Central memory CD8-positive, alpha-beta T cell (primary cell): ENCODE results near the gene DNAJB8.
A peak's percentile ranks its signal among the peaks of the same experiment; 100 is the strongest.

Source experiments
- ATAC-seq: fragments of 150-1000 bp; cut with Tn5 transposase; replicated peaks from 2 replicates; pipeline ENCODE4 v1.10.0; 2022; ENCODE audit warnings: mild to moderate bottlenecking, moderate FRiP score, moderate number of reproducible peaks; ENCODE audit not compliant: poor library complexity, severe bottlenecking; ENCODE audit errors: extremely low read depth
- DNase-seq, 2 donors: peaks; one replicate each; pipeline ENCODE4 v3.0.0; 2021; ENCODE audit warnings: low spot score in 2 of 2
- H3K27ac Mint-ChIP-seq: one replicate; pipeline ENCODE4 v1.8.0; 2022; ENCODE audit warnings: low read depth, mild to moderate bottlenecking, moderate library complexity, mixed read lengths
- H3K27me3 Mint-ChIP-seq: one replicate; pipeline ENCODE4 v1.8.0; 2022; ENCODE audit warnings: mixed read lengths
- H3K36me3 Mint-ChIP-seq: one replicate; pipeline ENCODE4 v1.8.0; 2022; ENCODE audit warnings: mild to moderate bottlenecking, moderate library complexity, mixed read lengths; ENCODE audit not compliant: insufficient read depth
- H3K4me1 Mint-ChIP-seq: one replicate; pipeline ENCODE4 v1.8.0; 2022; ENCODE audit warnings: mixed read lengths
- H3K4me3 Mint-ChIP-seq: one replicate; pipeline ENCODE4 v1.8.0; 2022; ENCODE audit warnings: mild to moderate bottlenecking, moderate library complexity, mixed read lengths
- H3K9me3 Mint-ChIP-seq: one replicate; pipeline ENCODE4 v1.8.0; 2022; ENCODE audit warnings: mixed read lengths

The DNAJB8 gene

GRCh38 chr3:128466840-128467541 is at the start of gene DNAJB8:
Gene DNAJB8, minus strand, starts transcription at chr3:128466890. Its CDS starts 3,645 bp downstream, at chr3:128463245.
- peak in 1 of 2 donors; percentile 30 for DNase-seq

GRCh38 chr3:128515967-128516366 is 49.3 kb upstream of the DNAJB8 start:
- no peak overlapping the region for H3K27ac Mint-ChIP-seq
- H3K27me3 Mint-ChIP-seq = peaks cover 67% of the 10 kb centered on the region

More at GRCh38 chr3:128466840-128467541, at the start of gene DNAJB8:
- Mint-ChIP-seq H3K9me3 (no peaks in the 10 kb centered on the region), H3K4me1 (peaks cover 8% of the 10 kb centered on the region), H3K27me3 (peaks cover 31% of the 10 kb centered on the region), H3K36me3 (peaks cover 1% of the 10 kb centered on the region), H3K4me3 (no peak within 1 kb of the TSS), H3K27ac (peak within 1 kb of the TSS; percentile 4)
- ATAC-seq = peak; percentile 75

GRCh38 chr3:128508852-128509251 is 42.2 kb upstream of the DNAJB8 start:
- ATAC-seq (no peak), DNase-seq (no peak)
- Mint-ChIP-seq H3K27ac (no peak overlapping the region), H3K27me3 (peaks cover 65% of the 10 kb centered on the region), H3K36me3 (no peaks in the 10 kb centered on the region), H3K9me3 (no peaks in the 10 kb centered on the region), H3K4me3 (no peak overlapping the region), H3K4me1 (no peaks in the 10 kb centered on the region)

More at GRCh38 chr3:128515967-128516366, 49.3 kb upstream of the DNAJB8 start:
- DNase-seq = no peak
- Mint-ChIP-seq H3K4me3 (no peak overlapping the region), H3K36me3 (no peaks in the 10 kb centered on the region), H3K9me3 (no peaks in the 10 kb centered on the region), H3K4me1 (no peaks in the 10 kb centered on the region)
- ATAC-seq = no peak

GRCh38 chr3:128506754-128507153 is 40.1 kb upstream of the DNAJB8 start:
- Mint-ChIP-seq H3K36me3 (no peaks in the 10 kb centered on the region), H3K27ac (no peak overlapping the region), H3K27me3 (peaks cover 76% of the 10 kb centered on the region), H3K4me3 (no peak overlapping the region), H3K9me3 (no peaks in the 10 kb centered on the region), H3K4me1 (no peaks in the 10 kb centered on the region)
- DNase-seq (no peak), ATAC-seq (no peak)

- no peak for DNase-seq
- no peak overlapping the region for H3K27ac Mint-ChIP-seq
- no peaks in the 10 kb centered on the region for H3K9me3 Mint-ChIP-seq
- no peaks in the 10 kb centered on the region for H3K4me1 Mint-ChIP-seq
- no peak for ATAC-seq
- H3K36me3 Mint-ChIP-seq = peaks cover 2% of the 10 kb centered on the region
- peaks cover 86% of the 10 kb centered on the region for H3K27me3 Mint-ChIP-seq
- H3K4me3 Mint-ChIP-seq = no peak overlapping the region
Measured at GRCh38 chr3:128505771-128506170, 39.1 kb upstream of the DNAJB8 start.

GRCh38 chr3:128504963-128505730 is 38.5 kb upstream of the DNAJB8 start:
- Mint-ChIP-seq H3K4me3 (no peak overlapping the region), H3K27ac (no peak overlapping the region), H3K36me3 (peaks cover 2% of the 10 kb centered on the region), H3K4me1 (no peaks in the 10 kb centered on the region), H3K27me3 (peaks cover 87% of the 10 kb centered on the region), H3K9me3 (no peaks in the 10 kb centered on the region)
- ATAC-seq (no peak), DNase-seq (no peak)

- H3K4me1 Mint-ChIP-seq = no peaks in the 10 kb centered on the region
- DNase-seq (no peak), ATAC-seq (no peak)
- no peaks in the 10 kb centered on the region for H3K9me3 Mint-ChIP-seq
- peaks cover 2% of the 10 kb centered on the region for H3K36me3 Mint-ChIP-seq
- peaks cover 87% of the 10 kb centered on the region for H3K27me3 Mint-ChIP-seq
- no peak overlapping the region for H3K4me3 Mint-ChIP-seq
- H3K27ac Mint-ChIP-seq = no peak overlapping the region
Measured at GRCh38 chr3:128504533-128504915, 37.8 kb upstream of the DNAJB8 start.

GRCh38 chr3:128503751-128504532 is 37.3 kb upstream of the DNAJB8 start:
- H3K27me3 Mint-ChIP-seq = peaks cover 85% of the 10 kb centered on the region
- no peak overlapping the region for H3K4me3 Mint-ChIP-seq
- no peaks in the 10 kb centered on the region for H3K9me3 Mint-ChIP-seq
- ATAC-seq (no peak), DNase-seq (no peak)
- H3K36me3 Mint-ChIP-seq = peaks cover 2% of the 10 kb centered on the region
- H3K4me1 Mint-ChIP-seq = no peaks in the 10 kb centered on the region
- H3K27ac Mint-ChIP-seq = no peak overlapping the region

- Mint-ChIP-seq H3K27me3 (peaks cover 85% of the 10 kb centered on the region), H3K36me3 (peaks cover 2% of the 10 kb centered on the region), H3K4me1 (no peaks in the 10 kb centered on the region), H3K4me3 (no peak overlapping the region), H3K9me3 (no peaks in the 10 kb centered on the region), H3K27ac (no peak overlapping the region)
- ATAC-seq = no peak
- no peak for DNase-seq
Measured at GRCh38 chr3:128503164-128503651, 36.5 kb upstream of the DNAJB8 start.

- Mint-ChIP-seq H3K4me3 (no peak overlapping the region), H3K36me3 (peaks cover 2% of the 10 kb centered on the region), H3K27me3 (peaks cover 83% of the 10 kb centered on the region), H3K9me3 (no peaks in the 10 kb centered on the region), H3K27ac (no peak overlapping the region), H3K4me1 (no peaks in the 10 kb centered on the region)
- DNase-seq (no peak), ATAC-seq (no peak)
Measured at GRCh38 chr3:128502712-128503111, 36.0 kb upstream of the DNAJB8 start.

GRCh38 chr3:128501431-128501830 is 34.7 kb upstream of the DNAJB8 start:
- H3K36me3 Mint-ChIP-seq = peaks cover 6% of the 10 kb centered on the region
- peaks cover 81% of the 10 kb centered on the region for H3K27me3 Mint-ChIP-seq
- no peaks in the 10 kb centered on the region for H3K4me1 Mint-ChIP-seq
- no peak for DNase-seq
- H3K4me3 Mint-ChIP-seq = no peak overlapping the region
- no peaks in the 10 kb centered on the region for H3K9me3 Mint-ChIP-seq
- no peak for ATAC-seq
- no peak overlapping the region for H3K27ac Mint-ChIP-seq

GRCh38 chr3:128500556-128500955 is 33.9 kb upstream of the DNAJB8 start:
- ATAC-seq (no peak), DNase-seq (no peak)
- Mint-ChIP-seq H3K27me3 (peaks cover 89% of the 10 kb centered on the region), H3K9me3 (no peaks in the 10 kb centered on the region), H3K4me1 (no peaks in the 10 kb centered on the region), H3K27ac (no peak overlapping the region), H3K36me3 (peaks cover 6% of the 10 kb centered on the region), H3K4me3 (no peak overlapping the region)
